Measurements from ENCODE around the gene TMEM54.

DNA sequence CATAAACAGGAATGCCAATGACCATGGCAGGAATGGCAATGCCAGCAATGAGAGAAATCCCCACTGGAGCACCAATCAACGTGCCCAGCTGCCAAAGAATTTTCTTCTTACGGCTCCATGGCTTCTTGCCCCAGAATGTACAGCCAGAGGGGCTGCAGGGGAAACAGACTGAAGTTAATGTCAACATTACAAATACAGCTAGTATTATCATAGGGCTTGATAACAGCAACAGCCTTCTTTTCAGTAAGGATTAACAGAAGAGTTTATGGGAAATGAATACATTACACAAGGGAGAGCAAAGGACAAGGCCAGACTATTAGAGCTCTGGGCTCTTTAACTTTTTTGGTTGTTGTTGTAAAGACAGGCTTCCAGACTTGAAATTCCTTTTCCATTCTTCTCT, 45.2 kb upstream of the TMEM54 start:
- TF ChIP-seq, protein P1, sequence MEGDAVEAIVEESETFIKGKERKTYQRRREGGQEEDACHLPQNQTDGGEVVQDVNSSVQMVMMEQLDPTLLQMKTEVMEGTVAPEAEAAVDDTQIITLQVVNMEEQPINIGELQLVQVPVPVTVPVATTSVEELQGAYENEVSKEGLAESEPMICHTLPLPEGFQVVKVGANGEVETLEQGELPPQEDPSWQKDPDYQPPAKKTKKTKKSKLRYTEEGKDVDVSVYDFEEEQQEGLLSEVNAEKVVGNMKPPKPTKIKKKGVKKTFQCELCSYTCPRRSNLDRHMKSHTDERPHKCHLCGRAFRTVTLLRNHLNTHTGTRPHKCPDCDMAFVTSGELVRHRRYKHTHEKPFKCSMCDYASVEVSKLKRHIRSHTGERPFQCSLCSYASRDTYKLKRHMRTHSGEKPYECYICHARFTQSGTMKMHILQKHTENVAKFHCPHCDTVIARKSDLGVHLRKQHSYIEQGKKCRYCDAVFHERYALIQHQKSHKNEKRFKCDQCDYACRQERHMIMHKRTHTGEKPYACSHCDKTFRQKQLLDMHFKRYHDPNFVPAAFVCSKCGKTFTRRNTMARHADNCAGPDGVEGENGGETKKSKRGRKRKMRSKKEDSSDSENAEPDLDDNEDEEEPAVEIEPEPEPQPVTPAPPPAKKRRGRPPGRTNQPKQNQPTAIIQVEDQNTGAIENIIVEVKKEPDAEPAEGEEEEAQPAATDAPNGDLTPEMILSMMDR (IDR thresholded peaks at IDR 0.05) = no peak
- no peak for TF ChIP-seq POLR2A (IDR thresholded peaks at IDR 0.05)
